GM12875 (cell line): ENCODE measurements around the gene MAP1LC3B2.

ENCODE experiments used
- H3K4me3 ChIP-seq: one replicate; pipeline ENCODE4 v1.5.1; 2011; ENCODE audit warnings: low read depth, low read length, control low read depth
- CTCF ChIP-seq: IDR thresholded peaks from 2 replicates; pipeline ENCODE4 v1.5.1; 2011; ENCODE audit warnings: low read depth, mild to moderate bottlenecking, control low read depth, inconsistent platforms, low read length, moderate library complexity, borderline replicate concordance; ENCODE audit not compliant: insufficient read depth

The MAP1LC3B2 gene

GRCh38 chr12:116621194-116621593, 62.0 kb downstream of the MAP1LC3B2 start:
- TF ChIP-seq CTCF: no peak
- H3K4me3 ChIP-seq: no peak overlapping the region

GRCh38 chr12:116624516-116624915, 65.3 kb downstream of the MAP1LC3B2 start:
- no peak for TF ChIP-seq CTCF

GRCh38 chr12:116626153-116626552, 67.0 kb downstream of the MAP1LC3B2 start:
- no peak for TF ChIP-seq CTCF
- H3K4me3 ChIP-seq: no peak overlapping the region

More at GRCh38 chr12:116624516-116624915, 65.3 kb downstream of the MAP1LC3B2 start:
- H3K4me3 ChIP-seq: no peak overlapping the region
